Cerebellar cortex (tissue), 1 donor: ENCODE results near the gene RECQL5.
A peak's percentile ranks its signal among the peaks of the same experiment; 100 is the strongest.

Experiments
- DNase-seq: peaks from one replicate; pipeline ENCODE4 v3.0.0-alpha.2; 2015; ENCODE audit warnings: low spot score

The RECQL5 gene

GRCh38 chr17:75633486-75634375 is 33.2 kb downstream of the RECQL5 start:
- DNase-seq, result peak; percentile 83

GRCh38 chr17:75632863-75633485 is 34.0 kb downstream of the RECQL5 start, which contains the start of gene SMIM5:
TSS of gene SMIM5 (plus strand) at chr17:75633434. CDS start at chr17:75640202, 6,768 bp downstream.
- peak; percentile 90 for DNase-seq

DNA sequence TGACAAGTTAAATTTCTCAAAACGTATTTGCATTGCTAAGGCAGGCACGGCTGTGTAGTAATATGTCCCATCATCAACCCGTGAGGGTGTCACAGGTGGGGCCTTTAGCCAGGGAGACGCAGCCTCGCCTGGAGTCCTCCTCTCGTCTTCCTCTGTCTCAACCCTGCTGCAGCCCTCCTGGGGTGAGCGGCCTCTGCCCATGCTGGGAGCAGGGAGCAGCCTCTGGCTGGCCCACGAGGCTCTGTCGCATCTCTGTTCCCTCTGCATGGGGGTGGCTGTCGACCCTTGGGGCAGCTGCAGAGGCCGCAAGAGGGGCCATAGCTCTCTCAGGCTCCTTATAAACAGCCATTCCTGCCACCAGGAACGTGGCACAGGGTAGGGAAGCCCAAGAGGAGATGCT is 34.5 kb downstream of the RECQL5 start:
- no peak for DNase-seq

GRCh38 chr17:75631353-75631752 is 35.6 kb downstream of the RECQL5 start:
- no peak for DNase-seq

- no peak for DNase-seq
Observed at GRCh38 chr17:75630071-75630917, 36.7 kb downstream of the RECQL5 start.

- DNase-seq, result no peak
Observed at GRCh38 chr17:75629157-75629556, 37.8 kb downstream of the RECQL5 start.

DNA sequence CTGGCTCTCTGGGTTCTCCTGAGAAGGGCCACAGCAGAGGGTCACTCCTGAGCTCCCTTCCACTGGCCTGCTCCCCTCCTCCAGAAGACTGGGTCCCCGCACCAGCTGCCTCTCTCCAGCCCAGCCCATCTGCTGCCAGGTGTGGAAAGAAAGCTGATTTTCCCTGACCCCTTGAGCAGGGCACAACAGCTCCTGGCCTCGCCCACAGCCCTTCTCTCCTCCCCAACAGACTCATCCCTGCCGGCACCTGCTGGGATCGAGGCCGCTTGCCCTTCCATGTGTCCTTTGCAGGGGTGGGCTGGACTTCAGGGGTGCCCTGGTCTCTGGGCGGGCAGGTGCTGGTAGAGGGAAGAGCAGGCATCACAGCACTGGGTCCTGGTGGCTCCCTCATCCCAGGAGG is 38.5 kb downstream of the RECQL5 start:
- DNase-seq, result no peak

DNA sequence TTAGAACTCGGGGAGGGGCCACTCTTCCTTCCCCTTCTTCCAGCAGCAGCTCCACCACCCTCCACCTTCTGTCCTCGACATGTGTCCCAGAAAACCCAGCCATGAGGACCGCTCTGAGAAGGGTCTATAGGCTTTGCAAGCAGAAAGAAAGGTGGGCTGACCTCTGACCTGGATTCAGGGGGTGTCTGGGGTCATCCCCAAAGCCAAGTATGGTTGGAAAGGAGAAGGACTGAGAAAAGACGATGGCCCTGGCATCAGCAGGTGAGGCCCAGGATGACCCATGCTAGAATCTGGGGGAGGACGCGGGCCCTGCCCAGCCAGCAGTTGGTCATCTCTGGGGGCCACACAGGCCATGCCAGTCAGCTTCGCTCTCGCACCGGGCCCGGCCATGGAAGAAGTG is 39.9 kb downstream of the RECQL5 start:
- DNase-seq, result no peak

- no peak for DNase-seq
Observed at GRCh38 chr17:75626496-75627038, 40.4 kb downstream of the RECQL5 start.

GRCh38 chr17:75625813-75626486 is 41.0 kb downstream of the RECQL5 start:
- peak; percentile 32 for DNase-seq

DNA sequence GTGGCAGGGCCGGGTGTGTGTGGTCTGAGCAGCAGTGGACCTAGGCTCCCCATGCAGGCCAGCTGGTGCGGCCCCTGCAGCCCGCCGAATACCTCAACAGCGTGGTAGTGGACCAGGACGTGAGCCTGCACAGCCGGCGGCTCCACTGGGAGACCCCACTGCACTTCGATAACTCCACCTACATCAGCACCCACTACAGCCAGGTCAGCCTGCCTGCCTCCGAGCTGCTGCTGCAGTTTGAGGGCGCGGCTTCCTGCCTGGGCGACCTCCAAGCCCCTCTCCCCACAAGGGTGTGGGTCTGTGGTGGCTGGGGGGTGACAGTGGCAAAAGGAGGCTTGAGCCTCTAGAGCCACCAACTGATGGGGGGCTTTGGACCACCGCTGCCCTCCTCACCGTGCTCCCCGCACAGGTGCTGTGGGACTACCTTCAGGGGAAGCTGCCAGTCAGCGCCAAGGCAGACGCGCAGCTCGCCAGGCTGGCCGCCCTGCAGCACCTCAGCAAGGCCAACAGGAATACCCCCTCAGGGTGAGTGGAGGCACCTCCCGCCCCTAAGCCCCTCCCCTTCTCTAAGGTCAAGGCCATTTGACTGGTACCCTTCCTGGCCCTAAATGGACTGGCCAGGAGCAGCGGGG is 42.1 kb downstream of the RECQL5 start:
- DNase-seq, result no peak

- no peak for DNase-seq
Observed at GRCh38 chr17:75624021-75624420, 42.9 kb downstream of the RECQL5 start.

DNA sequence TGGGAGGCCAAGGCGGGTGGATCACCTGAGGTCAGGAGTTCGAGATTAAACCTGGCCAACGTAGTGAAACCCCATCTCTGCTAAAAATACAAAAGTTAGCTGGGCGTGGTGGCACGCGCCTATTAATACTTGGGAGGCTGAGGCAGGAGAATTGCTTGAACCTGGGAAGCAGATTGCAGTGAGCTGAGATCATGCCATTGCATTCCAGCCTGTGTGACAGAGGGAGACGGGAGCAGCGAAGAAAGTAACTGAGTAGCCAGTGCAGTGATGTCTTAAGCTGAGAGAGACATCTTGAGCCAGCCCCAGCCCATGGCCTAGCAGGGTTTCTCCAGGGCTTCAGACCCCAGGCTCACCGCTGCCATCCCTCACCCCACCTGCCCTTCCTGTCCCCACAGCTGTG is 43.6 kb downstream of the RECQL5 start:
- DNase-seq, result no peak

- no peak for DNase-seq
Observed at GRCh38 chr17:75622771-75623273, 44.1 kb downstream of the RECQL5 start.

DNA sequence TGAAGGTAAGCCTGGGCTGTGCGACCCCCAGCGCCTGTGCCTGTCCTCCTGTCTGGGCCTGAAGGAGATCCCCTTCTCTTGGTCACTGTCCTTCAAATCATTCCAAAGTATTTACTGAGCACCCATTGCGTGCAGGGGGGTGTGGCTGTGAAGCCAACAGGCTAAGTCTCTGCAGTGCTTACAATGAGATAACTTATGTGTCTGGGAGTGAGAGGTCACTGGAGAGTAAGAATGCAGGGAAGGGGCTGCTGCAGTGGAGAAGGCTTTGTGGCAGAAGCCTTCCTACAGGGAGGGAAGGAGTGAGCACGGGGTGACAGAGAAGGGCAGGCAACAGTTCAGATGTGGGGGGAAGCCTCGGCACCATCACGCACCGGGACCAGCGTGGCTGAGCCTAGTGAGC is 44.9 kb downstream of the RECQL5 start:
- DNase-seq, result no peak

- DNase-seq, result no peak
Observed at GRCh38 chr17:75621489-75621888, 45.5 kb downstream of the RECQL5 start.

DNA sequence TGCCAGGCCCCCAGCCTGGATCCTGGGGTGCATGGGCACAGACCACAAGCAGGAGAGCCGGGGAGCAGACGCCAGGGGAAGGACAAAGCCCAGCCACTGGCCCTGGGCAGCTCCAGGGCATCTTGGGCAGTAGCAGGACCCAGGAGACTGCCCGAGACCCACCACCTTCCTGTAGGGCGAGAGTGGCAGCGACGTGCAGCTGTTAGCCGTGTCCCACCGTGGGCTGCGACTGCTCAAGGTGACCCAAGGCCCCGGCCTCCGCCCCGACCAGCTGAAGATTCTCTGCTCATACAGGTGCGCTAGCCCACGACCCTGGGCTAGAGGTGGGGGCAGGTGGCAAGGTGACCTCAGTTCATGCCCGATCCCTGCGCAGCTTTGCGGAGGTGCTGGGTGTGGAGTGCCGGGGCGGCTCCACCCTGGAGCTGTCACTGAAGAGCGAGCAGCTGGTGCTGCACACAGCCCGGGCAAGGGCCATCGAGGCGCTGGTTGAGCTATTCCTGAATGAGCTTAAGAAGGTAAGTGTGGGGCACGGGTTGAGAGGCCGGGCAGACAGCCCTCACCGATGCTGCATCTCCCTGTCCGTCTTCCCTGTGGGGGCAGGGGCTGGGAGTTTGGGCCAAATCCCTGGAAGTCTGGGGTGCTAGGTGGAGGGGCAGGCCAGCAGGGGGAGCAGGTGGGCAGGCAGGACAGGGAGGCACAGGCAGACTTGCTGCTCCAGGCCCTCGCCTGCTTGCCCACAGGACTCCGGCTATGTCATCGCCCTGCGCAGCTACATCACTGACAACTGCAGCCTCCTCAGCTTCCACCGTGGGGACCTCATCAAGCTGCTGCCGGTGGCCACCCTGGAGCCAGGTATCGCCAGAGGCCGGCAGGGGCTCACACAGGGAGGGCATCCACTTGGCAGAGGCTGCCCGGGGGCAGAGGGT is 47.2 kb downstream of the RECQL5 start:
- peak; percentile 85 for DNase-seq

DNA sequence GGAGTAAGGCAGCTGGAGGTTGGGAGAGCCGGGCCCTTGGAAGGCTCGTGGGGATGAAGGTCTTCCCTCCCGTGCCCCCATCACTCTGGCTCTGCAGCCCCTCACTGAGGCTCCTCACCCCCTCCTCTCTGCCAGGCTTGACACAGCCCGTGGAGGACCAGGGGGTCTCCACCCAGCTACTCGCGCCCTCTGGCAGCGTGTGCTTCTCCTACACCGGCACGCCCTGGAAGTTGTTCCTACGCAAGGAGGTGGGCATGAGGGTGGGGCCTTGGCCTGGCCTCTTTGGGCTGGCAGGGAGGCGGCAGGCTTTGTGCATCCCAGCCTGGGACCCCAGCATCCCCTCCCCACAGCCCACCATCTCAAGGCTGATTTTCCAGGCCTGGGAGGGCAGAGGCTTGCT is 49.3 kb downstream of the RECQL5 start:
- DNase-seq, result no peak

DNA sequence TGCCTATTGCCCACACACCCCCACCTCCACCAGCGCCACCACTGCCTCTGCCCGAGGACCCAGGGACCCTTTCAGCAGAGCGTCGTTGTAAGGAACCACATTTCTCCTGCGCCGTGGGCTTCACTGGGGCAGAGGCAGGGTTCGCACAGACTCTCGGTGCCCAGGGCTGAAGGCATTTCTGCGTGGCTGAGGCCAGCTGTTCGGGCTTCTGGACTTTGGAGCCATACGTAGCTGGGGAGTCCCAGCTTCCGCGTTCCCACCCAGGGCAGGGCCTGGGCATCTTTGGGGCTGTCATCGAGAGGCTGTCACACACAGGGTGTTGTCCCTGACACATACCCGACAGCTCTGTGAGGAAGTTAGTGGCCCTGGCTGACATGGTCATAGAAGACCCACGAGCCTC is 49.7 kb downstream of the RECQL5 start:
- no peak for DNase-seq
